ENCODE data around the gene SNX24.
"Not testable (repeated sequence)": the region's sequence is repeated elsewhere in the genome, so short reads cannot be mapped to it uniquely, and the experiment has no call there.

The SNX24 gene

GRCh38 chr5:122972877-122973276 is 127.5 kb downstream of the SNX24 start:
- peak; percentile 53 for DNase-seq

GRCh38 chr5:122973759-122974158 is 128.3 kb downstream of the SNX24 start:
- DNase-seq: not testable (repeated sequence)

GRCh38 chr5:122974251-122974650 is 128.8 kb downstream of the SNX24 start:
- not testable (repeated sequence) for DNase-seq

DNA sequence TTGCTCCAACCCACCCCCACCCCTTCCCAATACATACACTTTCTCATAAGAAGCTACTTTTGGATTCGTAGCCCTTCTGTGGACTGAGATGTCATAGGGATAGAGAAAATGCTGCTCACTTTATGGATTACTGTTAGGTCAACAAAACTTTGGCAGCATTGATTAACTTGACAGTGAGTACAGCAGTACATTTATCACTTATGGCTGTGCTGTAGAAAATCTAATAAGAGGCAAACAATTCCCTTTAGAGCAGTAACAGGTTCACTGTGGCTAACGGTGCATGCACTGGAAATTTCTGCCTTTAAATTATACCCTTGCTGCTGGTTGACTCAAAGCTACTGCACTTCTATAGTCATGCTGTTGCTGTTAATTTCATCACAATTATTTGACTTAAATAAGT is 131.9 kb downstream of the SNX24 start:
- DNase-seq: no peak

DNA sequence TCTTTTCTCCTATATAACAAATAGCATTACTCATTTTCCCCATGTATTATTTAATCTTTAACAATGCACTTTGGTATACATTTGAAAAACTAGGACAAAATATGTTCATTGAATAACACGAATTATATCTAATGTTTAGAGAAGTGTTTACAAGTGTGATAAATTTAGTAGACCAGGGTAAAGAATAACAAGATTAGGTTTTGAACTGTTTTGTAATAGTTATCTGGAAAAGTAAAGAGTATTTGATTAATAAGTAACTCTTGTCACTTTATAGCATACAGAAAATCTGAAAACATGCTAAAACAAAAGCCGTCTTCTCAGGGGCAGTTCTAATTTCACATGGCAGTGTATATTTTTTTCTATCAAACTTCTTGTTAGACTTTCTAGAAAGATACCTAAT is 132.7 kb downstream of the SNX24 start:
- no peak for DNase-seq

- no peak for DNase-seq
Observed at GRCh38 chr5:122978644-122979297, 133.4 kb downstream of the SNX24 start.

GRCh38 chr5:122981846-122982245 is 136.4 kb downstream of the SNX24 start:
- DNase-seq: no peak

- no peak for DNase-seq
Observed at GRCh38 chr5:122982376-122982775, 137.0 kb downstream of the SNX24 start.

GRCh38 chr5:122984425-122984824 is 139.0 kb downstream of the SNX24 start:
- DNase-seq: no peak

DNA sequence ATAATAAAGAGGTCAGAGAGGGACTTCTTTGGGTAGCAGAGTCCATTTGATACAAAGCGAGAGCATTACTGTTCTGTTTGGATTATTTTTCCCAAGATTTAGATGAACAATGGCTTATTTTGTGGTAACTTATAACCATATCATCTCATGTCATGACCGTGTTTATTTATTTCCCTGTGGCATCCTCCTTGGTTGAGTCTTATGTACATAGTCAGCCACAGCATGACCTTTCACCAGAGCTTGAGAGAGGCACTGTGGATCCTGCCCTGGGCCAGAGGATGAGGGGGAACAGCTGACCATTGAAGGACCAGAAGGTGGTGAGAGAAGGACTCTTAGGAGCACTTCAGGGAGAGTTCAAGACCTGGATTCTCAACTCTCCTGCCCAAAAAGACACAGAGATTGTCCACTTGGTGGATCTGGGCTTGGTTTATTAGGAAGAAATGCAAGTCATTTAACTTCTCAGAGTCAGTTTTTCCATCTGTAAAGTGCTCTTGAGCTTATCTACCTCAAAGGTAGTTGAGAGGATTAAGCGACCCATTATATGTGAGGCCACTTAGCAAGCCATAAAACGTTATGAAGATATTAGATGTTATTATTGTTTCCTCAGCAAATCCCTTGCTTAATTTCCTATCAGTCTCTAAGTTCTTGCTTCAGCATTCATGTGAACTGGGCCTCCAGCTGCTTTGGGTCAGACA is 139.7 kb downstream of the SNX24 start:
- DNase-seq: no peak

DNA sequence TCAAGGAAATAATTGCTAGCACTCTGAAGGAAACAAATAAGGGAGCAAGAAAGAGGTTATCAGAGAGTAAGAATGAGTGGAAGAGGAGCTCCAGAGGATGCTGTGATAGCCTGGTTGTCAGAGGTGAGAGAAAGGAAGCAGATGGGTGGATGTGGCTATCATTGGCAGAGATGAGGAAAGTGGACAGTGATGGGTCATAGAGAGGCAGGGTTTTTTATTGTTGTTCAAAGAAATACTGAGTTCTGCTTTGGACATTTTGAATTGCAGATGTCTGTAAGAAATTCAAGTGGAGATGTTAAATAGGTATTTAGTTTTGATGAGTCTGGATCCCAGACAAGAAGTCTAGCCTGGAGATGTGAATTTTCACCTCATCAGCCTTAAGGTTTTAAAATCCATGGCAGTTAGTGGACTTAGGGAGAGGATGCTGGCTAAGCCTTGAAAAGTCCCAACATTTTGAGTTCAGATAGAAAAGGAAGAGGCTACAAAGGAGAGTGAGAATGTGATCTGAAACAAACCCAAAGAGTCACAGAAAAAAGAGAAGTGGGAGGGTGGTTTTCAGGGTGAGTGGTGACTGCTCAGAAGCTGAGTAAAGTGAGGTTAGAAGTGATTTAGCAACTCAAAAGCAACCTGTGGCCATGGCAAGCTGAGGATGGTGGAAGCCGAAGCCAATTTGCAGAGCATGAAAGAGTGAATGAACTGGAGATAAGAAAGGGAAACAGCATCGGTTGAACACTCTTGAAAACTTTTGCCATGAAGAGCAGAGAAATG is 140.7 kb downstream of the SNX24 start:
- DNase-seq: no peak

DNA sequence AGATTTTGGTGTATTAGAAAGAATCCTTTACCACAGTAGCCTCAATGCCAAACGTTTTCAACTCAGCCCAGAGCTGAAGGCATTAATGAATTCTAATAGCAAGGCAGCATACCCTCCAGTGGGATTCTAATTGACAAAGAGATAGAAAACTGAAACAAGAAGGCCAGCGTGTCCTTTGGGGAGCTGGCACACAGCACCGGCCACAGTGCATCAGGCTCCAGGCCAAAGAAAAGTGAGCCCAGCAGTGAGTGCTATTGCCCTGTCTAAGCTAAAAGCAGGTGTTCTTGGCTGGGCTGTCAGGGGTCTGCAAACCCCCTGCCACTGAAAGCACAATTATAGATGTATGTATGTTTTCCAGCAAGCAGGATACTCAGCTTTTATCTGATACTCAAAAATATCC is 150.7 kb downstream of the SNX24 start:
- DNase-seq: no peak

DNA sequence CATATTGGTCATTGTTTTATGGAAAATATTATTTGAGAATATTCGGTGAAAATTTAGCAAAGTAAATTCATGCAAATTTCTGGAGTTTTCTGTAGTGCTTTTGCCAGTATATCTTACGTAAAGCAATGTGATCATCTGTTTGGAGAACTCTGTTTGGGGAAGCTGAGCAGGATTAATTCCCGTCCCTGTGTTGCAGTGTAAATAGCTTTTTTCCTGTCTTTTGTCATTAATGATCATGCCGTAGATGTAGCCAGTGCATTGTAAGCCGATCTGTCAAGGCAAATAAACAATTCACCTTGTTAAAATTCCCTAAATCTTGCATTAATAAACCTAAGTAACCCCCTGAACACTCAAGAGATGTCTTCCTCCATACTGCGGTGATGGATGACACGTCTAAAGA is 151.9 kb downstream of the SNX24 start:
- DNase-seq: no peak

- DNase-seq: peak; percentile 2
Observed at GRCh38 chr5:122999947-123000563, 154.6 kb downstream of the SNX24 start.

- DNase-seq: no peak
Observed at GRCh38 chr5:123000731-123001130, 155.3 kb downstream of the SNX24 start.

DNA sequence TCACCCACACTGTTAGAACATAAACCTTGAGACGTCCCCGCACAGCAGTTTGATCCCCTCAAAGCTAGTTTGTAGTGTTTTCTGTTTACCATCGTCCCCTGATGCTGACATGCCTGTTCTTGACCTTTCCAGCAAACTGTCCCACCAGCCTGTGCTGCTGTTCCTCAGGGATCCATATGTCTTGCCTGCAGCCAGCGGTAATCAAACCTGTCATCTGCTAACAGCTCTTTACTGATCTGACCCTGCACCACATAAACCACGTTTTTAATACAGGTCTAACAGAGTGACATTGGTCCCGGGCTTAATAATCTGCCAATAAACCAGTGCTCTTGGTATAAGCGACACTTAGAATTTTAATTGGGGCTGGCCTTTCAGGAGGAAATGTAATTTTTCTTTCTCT is 156.4 kb downstream of the SNX24 start:
- DNase-seq: no peak

GRCh38 chr5:123007182-123007581 is 161.8 kb downstream of the SNX24 start:
- no peak for DNase-seq

GRCh38 chr5:123007754-123008153 is 162.3 kb downstream of the SNX24 start:
- no peak for DNase-seq

DNA sequence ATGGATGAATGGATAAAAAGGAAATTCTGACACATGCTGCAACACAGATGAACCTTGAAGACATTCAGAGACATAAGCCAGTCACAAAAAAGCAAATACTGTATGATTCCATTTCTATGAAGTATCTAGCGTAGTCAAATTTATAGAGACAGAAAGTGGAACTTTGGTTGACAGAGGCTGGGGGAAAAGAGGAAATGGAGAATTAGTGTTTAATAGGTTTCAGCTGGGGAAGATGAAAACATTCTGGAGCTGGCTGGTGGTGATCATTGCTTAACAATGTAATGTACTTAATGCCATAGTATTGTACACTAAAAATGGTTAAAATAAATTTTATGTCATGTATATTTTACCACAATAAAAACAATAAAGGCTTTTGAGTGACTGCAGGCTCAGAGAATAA is 166.9 kb downstream of the SNX24 start:
- no peak for DNase-seq

- no peak for DNase-seq
Observed at GRCh38 chr5:123014689-123015088, 169.3 kb downstream of the SNX24 start.

GRCh38 chr5:123028222-123028621 is 182.8 kb downstream of the SNX24 start:
- no peak for DNase-seq

- DNase-seq: no peak
Observed at GRCh38 chr5:123033157-123033671, 187.8 kb downstream of the SNX24 start.

DNA sequence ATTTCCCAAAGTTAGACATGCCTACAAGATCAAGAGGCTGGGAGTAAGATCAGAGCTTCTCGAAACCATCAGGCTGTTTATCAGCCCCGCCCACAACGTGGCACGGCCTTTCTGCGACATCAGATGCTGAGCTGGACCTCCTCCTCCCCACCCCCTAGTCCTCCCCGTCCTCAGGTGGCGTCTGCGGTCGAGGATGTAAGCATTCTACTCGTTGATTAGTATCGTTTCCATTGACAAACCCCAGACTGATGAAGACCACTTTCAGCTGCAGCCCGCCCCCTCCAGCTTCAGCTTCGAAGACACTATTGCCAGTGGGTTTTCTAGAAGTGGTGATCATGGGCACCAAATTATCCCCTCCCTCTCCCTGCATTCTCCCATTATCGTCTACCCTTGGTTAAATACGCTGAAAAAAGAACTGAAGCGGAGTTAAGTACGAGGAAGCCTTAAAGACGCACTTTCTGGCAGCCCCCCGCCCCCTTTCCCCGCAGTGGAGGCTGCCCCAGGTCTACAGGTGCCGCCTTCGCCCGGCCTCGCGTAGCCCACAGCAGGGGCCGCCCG is 190.0 kb downstream of the SNX24 start:
- DNase-seq: no peak
